RWPE2 (cell line): ENCODE results near the gene FRMPD3.

Experiments
- ATAC-seq: fragments of 200-7000 bp; cut with Tn5 transposase; 3 replicates; pipeline ENCODE4 v1.9.1; 2021; ENCODE audit warnings: low read depth
- DNase-seq: peaks from one replicate; pipeline ENCODE4 v3.0.0-alpha.2; 2020; ENCODE audit warnings: low spot score
- H3K27ac ChIP-seq: fragments of 450-650 bp; 2 replicates; pipeline ENCODE4 v1.5.1; 2017; ENCODE audit warnings: mild to moderate bottlenecking; ENCODE audit not compliant: poor library complexity, severe bottlenecking
- H3K27me3 ChIP-seq: fragments of 250-450 bp; sonication (Bioruptor Pico); 2 replicates; pipeline ENCODE4 v1.5.1; 2021; ENCODE audit warnings: mild to moderate bottlenecking, moderate library complexity; ENCODE audit not compliant: insufficient read depth, poor library complexity, severe bottlenecking
- H3K36me3 ChIP-seq: fragments of 250-450 bp; sonication (Bioruptor Pico); 2 replicates; pipeline ENCODE4 v1.5.1; 2020; ENCODE audit warnings: low read depth, mild to moderate bottlenecking, moderate library complexity
- H3K4me1 ChIP-seq: fragments of 250-450 bp; sonication (Bioruptor Pico); 2 replicates; pipeline ENCODE4 v1.5.1; 2021; ENCODE audit warnings: mild to moderate bottlenecking, moderate library complexity; ENCODE audit not compliant: insufficient read depth, poor library complexity, severe bottlenecking
- H3K4me3 ChIP-seq: fragments of 250-450 bp; sonication (Bioruptor Pico); 2 replicates; pipeline ENCODE4 v1.5.1; 2021; ENCODE audit warnings: mild to moderate bottlenecking, moderate library complexity; ENCODE audit not compliant: severe bottlenecking
- H3K9me3 ChIP-seq: fragments of 250-450 bp; sonication (Bioruptor Pico); 2 replicates; pipeline ENCODE4 v1.5.1; 2021; ENCODE audit warnings: mild to moderate bottlenecking, moderate library complexity; ENCODE audit not compliant: severe bottlenecking
- TF ChIP-seq, protein P1 (sequence below): fragments of 450-650 bp; IDR thresholded peaks from one replicate; pipeline ENCODE4 v1.5.1; 2017; ENCODE audit warnings: mild to moderate bottlenecking, moderate library complexity; ENCODE audit not compliant: poor library complexity, severe bottlenecking

Gene FRMPD3

DNA sequence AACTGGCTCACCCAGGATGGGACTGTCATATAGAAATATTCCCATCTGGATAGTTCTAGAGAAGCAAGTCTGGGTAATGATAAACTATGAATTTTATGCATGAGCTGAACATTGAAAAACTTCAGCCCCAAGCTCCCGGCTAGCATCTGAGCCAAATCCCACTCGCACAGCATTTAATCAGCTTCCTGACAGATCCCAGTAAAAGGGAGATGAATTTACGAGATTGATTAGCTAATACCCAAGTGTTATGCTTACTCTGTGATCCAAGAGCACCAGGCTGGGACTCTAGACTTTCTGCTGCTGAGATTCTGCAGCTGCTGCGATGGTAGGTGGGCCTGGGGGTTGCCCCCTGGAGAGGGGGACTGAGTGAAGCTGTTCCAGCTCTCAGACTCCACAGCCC is 28.0 kb downstream of the FRMPD3 start:
- TF ChIP-seq, protein P1, sequence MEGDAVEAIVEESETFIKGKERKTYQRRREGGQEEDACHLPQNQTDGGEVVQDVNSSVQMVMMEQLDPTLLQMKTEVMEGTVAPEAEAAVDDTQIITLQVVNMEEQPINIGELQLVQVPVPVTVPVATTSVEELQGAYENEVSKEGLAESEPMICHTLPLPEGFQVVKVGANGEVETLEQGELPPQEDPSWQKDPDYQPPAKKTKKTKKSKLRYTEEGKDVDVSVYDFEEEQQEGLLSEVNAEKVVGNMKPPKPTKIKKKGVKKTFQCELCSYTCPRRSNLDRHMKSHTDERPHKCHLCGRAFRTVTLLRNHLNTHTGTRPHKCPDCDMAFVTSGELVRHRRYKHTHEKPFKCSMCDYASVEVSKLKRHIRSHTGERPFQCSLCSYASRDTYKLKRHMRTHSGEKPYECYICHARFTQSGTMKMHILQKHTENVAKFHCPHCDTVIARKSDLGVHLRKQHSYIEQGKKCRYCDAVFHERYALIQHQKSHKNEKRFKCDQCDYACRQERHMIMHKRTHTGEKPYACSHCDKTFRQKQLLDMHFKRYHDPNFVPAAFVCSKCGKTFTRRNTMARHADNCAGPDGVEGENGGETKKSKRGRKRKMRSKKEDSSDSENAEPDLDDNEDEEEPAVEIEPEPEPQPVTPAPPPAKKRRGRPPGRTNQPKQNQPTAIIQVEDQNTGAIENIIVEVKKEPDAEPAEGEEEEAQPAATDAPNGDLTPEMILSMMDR, result no peak
- Histone ChIP-seq H3K27ac (no peak overlapping the region), H3K36me3 (no peaks in the 10 kb centered on the region), H3K4me1 (no peaks in the 10 kb centered on the region), H3K27me3 (no peaks in the 10 kb centered on the region), H3K9me3 (no peaks in the 10 kb centered on the region), H3K4me3 (no peak overlapping the region)
- DNase-seq, result no peak
- ATAC-seq, result no peak

DNA sequence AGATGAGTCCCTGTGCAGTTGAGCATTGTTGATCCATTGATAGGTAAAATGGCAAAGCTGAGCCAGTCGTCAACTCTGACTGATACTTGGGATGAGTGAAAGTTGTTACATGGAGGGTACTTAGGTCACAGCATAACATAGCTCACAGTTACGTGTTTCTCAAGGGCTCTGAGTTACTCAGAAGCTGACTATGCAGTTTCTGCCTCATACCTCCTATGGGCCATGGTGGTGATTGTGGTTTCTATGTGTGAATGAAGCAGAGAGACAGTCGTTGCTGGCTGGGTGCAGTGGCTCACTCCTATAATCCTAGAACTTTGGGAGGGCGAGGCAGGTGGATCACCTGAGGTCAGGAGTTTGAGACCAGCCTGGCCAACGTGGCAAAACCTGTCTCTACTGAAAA is 30.8 kb downstream of the FRMPD3 start:
- no peak for ATAC-seq
- Histone ChIP-seq H3K27ac (no peak overlapping the region), H3K36me3 (no peaks in the 10 kb centered on the region), H3K4me1 (no peaks in the 10 kb centered on the region), H3K9me3 (no peaks in the 10 kb centered on the region), H3K27me3 (no peaks in the 10 kb centered on the region), H3K4me3 (no peak overlapping the region)
- no peak for DNase-seq
- TF ChIP-seq, protein P1, result no peak

DNA sequence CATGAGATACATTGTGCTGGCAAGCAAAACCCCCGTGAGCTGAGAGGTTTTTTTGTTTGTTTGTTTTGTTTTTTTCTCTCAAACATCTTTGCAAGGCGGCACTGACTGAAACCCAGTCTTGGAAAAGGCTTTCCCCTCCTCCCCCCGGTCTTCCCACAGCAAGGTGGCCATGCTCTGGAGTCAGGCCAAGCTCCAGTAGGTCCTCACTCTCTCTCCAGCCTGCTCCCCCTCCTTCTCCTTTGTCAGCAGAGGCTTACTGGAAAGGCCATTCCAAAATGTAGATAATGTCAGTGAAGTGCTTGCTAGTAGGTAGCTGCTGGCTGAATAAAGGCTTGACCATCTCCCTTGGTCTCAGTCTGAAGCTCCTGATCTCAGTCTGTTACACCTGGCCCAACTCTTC is 32.6 kb downstream of the FRMPD3 start:
- no peak for DNase-seq
- Histone ChIP-seq H3K4me1 (no peaks in the 10 kb centered on the region), H3K36me3 (no peaks in the 10 kb centered on the region), H3K27me3 (no peaks in the 10 kb centered on the region), H3K9me3 (no peaks in the 10 kb centered on the region), H3K27ac (no peak overlapping the region), H3K4me3 (no peak overlapping the region)
- TF ChIP-seq, protein P1, result no peak
- no peak for ATAC-seq

DNA sequence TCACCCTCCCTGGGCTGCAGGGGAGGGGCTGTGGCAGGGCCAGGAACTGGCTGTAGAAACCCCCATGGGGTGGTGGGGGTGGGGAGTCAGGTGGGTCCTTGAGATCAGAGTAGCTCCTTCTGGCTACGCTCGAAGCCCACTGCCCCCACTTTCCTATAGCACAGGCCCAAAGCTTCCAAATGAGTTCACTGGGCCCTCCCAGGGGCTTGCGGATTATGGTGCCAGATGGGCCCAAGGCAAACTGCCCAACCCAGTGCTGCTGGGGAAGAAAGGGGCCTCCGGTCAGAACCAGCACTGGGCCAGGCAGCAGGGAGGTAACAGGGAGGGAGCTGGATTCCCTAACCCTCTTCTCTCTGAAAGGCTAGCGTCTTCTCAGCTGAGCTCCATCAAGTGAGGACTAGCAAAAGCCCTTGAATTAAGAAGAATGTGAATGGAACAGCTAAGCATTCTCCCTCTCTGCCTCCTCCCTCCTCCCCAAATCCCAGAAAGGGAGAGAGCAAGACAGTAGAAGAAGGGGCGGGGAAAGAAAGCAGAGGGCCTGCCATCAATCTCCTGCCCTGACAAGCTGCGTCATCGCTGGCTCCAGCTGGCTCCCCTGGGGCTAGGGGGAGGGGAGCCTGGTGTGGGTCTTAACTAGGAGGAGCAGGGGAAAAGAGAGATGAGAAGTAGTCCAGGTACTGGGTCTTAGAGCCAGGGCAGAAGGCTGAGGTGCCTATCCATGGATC is 34.7 kb downstream of the FRMPD3 start:
- no peaks in the 10 kb centered on the region for H3K36me3 ChIP-seq
- TF ChIP-seq, protein P1, result no peak
- DNase-seq, result no peak
- no peak for ATAC-seq
- no peaks in the 10 kb centered on the region for H3K9me3 ChIP-seq
- no peaks in the 10 kb centered on the region for H3K27me3 ChIP-seq
- H3K4me3 ChIP-seq, result no peak overlapping the region
- H3K27ac ChIP-seq, result no peak overlapping the region
- no peaks in the 10 kb centered on the region for H3K4me1 ChIP-seq

DNA sequence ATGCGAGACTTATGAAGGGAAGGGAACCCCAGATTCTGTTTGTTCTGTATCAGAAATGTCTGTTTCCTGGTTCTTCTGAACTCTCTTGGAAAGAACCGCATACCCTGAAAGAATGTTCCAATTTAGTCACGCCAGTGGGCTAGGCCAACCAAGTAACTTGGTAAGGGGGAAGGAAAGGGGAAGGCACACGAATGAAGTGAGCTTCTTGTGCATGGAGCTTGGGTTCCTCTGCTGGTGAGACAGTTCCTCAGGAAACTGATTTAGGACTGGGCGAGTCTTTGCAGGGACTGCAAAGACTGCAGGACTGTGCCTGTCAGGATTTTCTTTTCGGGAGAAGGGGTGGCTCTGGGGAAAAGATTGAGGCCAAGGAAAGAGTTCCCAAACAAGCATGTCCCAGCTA is 35.6 kb downstream of the FRMPD3 start:
- ATAC-seq (no peak), DNase-seq (no peak)
- Histone ChIP-seq H3K27ac (no peak overlapping the region), H3K36me3 (no peaks in the 10 kb centered on the region), H3K4me3 (no peak overlapping the region), H3K4me1 (no peaks in the 10 kb centered on the region), H3K9me3 (no peaks in the 10 kb centered on the region), H3K27me3 (no peaks in the 10 kb centered on the region)
- TF ChIP-seq, protein P1, result no peak
